Smooth muscle cell (in vitro differentiated cells): ENCODE measurements around the gene NCAM2. TPM values are rescaled to one million over a fixed set of nuclear protein-coding genes. Genes with fewer than 3 reads are reported as not detected.

Source experiments
- DNase-seq: peaks from one replicate; lab custom pipeline; 2025; ENCODE audit not compliant: unreplicated experiment; lab: John Stamatoyannopoulos, UW
- H2AFZ ChIP-seq: fragments of 200-600 bp; sonication (generic); 2 replicates; pipeline ENCODE4 v1.6.0; 2016; ENCODE audit warnings: antibody characterized with exemption, low read depth, mild to moderate bottlenecking
- H3F3A ChIP-seq: fragments of 200-600 bp; sonication (generic); 2 replicates; pipeline ENCODE4 v1.6.0; 2017; ENCODE audit warnings: antibody characterized with exemption, low read depth
- H3K27ac ChIP-seq: fragments of 200-600 bp; sonication (generic); 2 replicates; pipeline ENCODE4 v1.5.1; 2016; ENCODE audit warnings: low read depth, mild to moderate bottlenecking
- H3K27me3 ChIP-seq: fragments of 200-600 bp; sonication (generic); 2 replicates; pipeline ENCODE4 v1.6.1; 2016; ENCODE audit warnings: low read depth, mild to moderate bottlenecking
- H3K36me3 ChIP-seq: fragments of 200-600 bp; sonication (generic); 2 replicates; pipeline ENCODE4 v1.5.1; 2016; ENCODE audit warnings: low read depth
- H3K4me1 ChIP-seq: fragments of 200-600 bp; sonication (generic); 2 replicates; pipeline ENCODE4 v1.5.1; 2016; ENCODE audit warnings: low read depth
- H3K4me2 ChIP-seq: fragments of 200-600 bp; sonication (generic); 2 replicates; pipeline ENCODE4 v1.6.0; 2016; ENCODE audit warnings: mild to moderate bottlenecking
- H3K4me3 ChIP-seq: fragments of 200-600 bp; sonication (generic); 2 replicates; pipeline ENCODE4 v1.5.1; 2016; ENCODE audit warnings: mild to moderate bottlenecking
- H3K79me2 ChIP-seq: fragments of 200-600 bp; sonication (generic); 2 replicates; pipeline ENCODE4 v1.6.0; 2016; ENCODE audit warnings: low read depth, mild to moderate bottlenecking
- H3K9ac ChIP-seq: fragments of 200-600 bp; sonication (generic); 2 replicates; pipeline ENCODE4 v1.6.0; 2016; ENCODE audit warnings: low read depth
- H3K9me3 ChIP-seq: fragments of 200-600 bp; sonication (generic); replicated peaks from 2 replicates; pipeline ENCODE4 v1.5.1; 2016; ENCODE audit warnings: low read depth
- H4K20me1 ChIP-seq: fragments of 200-600 bp; sonication (generic); 2 replicates; pipeline ENCODE4 v1.6.0; 2016; ENCODE audit warnings: low read depth
- CTCF ChIP-seq: fragments of 200-600 bp; sonication (generic); IDR thresholded peaks from 2 replicates; pipeline ENCODE4 v1.5.1; 2017; ENCODE audit warnings: borderline replicate concordance, mild to moderate bottlenecking, antibody characterized with exemption; ENCODE audit not compliant: insufficient read depth, poor library complexity, severe bottlenecking
- WGBS: methylation state at CpG from one replicate; pipeline ENCODE4 v1.1.7; 2016; ENCODE audit warnings: low lambda C conversion rate; 5-methylcytosine and 5-hydroxymethylcytosine counted together
- polyA plus RNA-seq: library from polyadenylated mRNA; unstranded; fragments of >200 nt; fragmentation: Nextera tagmentation; extraction: Ambion mirVana; gene quantifications from 2 replicates; pipeline ENCODE4 v1.2.1, GENCODE V29; 2016
- total RNA-seq: library from RNA; depleted of rRNA; stranded (reverse); fragments of >200 nt; gene quantifications from 2 replicates; pipeline ENCODE4 v1.2.3, GENCODE V29; 2014

NCAM2 gene
- total and polyA plus RNA-seq, 2 experiments from 2014 or later: 0.49 to 0.77 TPM

DNA sequence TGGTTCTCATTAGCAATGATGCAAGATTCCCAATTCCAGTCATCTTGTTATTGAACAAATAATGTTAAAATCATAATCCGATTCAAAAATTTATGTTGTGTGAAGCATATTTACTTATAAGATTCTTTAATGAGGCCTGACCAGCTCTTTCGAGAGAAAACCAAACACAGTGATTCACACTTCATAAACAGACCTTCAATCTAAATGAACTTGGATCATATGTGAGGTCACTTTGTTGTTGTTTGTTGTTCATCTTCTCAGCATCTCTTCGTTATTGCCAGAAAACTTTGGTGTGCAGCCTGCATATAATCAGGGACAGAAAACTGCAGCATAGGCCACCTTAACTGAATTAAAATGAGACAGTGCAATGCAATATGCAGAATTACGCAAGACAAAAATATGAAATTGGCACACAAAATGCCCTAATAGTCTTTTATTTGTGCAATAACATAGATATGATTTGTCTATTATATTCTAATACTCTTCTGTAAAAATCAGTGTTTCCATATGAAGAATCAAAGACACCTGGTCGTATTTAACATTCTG, 30.1 kb downstream of the NCAM2 start:
- no peak for TF ChIP-seq CTCF
- H2AFZ ChIP-seq: no peak overlapping the region
- 85% methylated on average over 5 of the region's 5 CpGs for WGBS
- no peaks in the 10 kb centered on the region for H3K4me1 ChIP-seq
- no peak overlapping the region for H3K9ac ChIP-seq
- H3K4me2 ChIP-seq: no peak overlapping the region
- H3K27ac ChIP-seq: no peak overlapping the region
- no peaks in the 10 kb centered on the region for H3K79me2 ChIP-seq
- no peaks in the 10 kb centered on the region for H3F3A ChIP-seq
- no peaks in the 10 kb centered on the region for H4K20me1 ChIP-seq
- H3K27me3 ChIP-seq: no peaks in the 10 kb centered on the region
- DNase-seq: no peak
- H3K36me3 ChIP-seq: no peaks in the 10 kb centered on the region
- no peaks in the 10 kb centered on the region for H3K9me3 ChIP-seq
- no peak overlapping the region for H3K4me3 ChIP-seq

DNA sequence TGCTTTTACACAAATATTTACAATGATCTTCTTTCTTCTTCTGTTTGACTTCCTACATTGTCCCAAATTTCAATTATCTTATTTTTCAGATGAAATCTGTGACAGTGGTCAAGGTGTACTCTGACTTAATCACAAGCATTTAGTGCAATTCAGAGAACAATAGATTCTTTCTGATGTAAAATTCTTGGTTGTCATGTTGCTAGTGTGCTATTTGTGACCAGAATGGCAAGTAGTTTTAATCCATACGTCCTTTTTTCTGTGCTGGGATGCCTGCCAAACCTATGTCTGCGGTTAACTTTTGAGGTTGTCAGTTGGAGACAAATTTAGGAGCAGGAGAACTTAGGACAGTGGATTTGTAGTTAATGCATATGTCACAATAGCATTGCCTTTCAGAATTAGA, 31.0 kb downstream of the NCAM2 start:
- no peak overlapping the region for H3K4me2 ChIP-seq
- no peaks in the 10 kb centered on the region for H3K36me3 ChIP-seq
- H3K27ac ChIP-seq: no peak overlapping the region
- H3K79me2 ChIP-seq: no peaks in the 10 kb centered on the region
- no peak for TF ChIP-seq CTCF
- 62% methylated on average over 2 of the region's 2 CpGs for WGBS
- H2AFZ ChIP-seq: no peak overlapping the region
- no peaks in the 10 kb centered on the region for H3K4me1 ChIP-seq
- DNase-seq: no peak
- no peaks in the 10 kb centered on the region for H4K20me1 ChIP-seq
- H3K27me3 ChIP-seq: no peaks in the 10 kb centered on the region
- no peaks in the 10 kb centered on the region for H3K9me3 ChIP-seq
- no peaks in the 10 kb centered on the region for H3F3A ChIP-seq
- H3K9ac ChIP-seq: no peak overlapping the region
- no peak overlapping the region for H3K4me3 ChIP-seq

DNA sequence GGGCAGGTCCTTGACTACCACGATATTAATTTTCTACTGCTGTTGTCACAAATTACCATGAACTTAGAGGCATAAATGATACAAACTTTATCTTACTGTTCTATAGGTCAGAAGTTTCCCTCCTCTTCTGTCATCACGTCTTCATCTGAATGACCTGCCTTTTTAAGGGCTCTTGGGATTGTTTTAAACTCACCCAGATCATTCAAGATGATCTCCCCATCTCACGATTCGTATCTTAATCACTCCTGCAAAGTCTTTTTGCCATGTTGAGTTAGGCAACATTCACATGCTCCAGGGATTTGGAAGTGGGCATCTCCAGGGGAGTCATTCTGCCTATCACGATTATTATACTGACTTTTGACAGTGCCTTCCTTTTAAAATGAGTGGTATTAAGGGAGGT, 32.1 kb downstream of the NCAM2 start:
- Histone ChIP-seq H3K27me3 (no peaks in the 10 kb centered on the region), H3K4me2 (no peak overlapping the region), H3K9me3 (no peaks in the 10 kb centered on the region), H3K27ac (no peak overlapping the region), H2AFZ (no peak overlapping the region), H3K79me2 (no peaks in the 10 kb centered on the region), H4K20me1 (no peaks in the 10 kb centered on the region), H3F3A (no peaks in the 10 kb centered on the region), H3K4me3 (no peak overlapping the region), H3K4me1 (no peaks in the 10 kb centered on the region), H3K36me3 (no peaks in the 10 kb centered on the region), H3K9ac (no peak overlapping the region)
- DNase-seq: no peak
- TF ChIP-seq CTCF: no peak
- 92% methylated on average over 5 of the region's 5 CpGs for whole genome bisulfite sequencing

- WGBS: 94% methylated on average over 2 of the region's 2 CpGs
- Histone ChIP-seq H3K27ac (no peak overlapping the region), H3K4me3 (no peak overlapping the region), H3K4me1 (no peaks in the 10 kb centered on the region), H3K9me3 (no peaks in the 10 kb centered on the region), H3K27me3 (no peaks in the 10 kb centered on the region), H2AFZ (no peak overlapping the region), H3K36me3 (no peaks in the 10 kb centered on the region), H3F3A (no peaks in the 10 kb centered on the region), H4K20me1 (no peaks in the 10 kb centered on the region), H3K4me2 (no peak overlapping the region), H3K79me2 (no peaks in the 10 kb centered on the region), H3K9ac (no peak overlapping the region)
- TF ChIP-seq CTCF: no peak
- no peak for DNase-seq
Observed at GRCh38 chr21:21034036-21034435, 35.8 kb downstream of the NCAM2 start.
